AG09309 (cell line): ENCODE measurements around the gene PPP1R14D.

Source experiments
- DNase-seq: peaks from one replicate; pipeline ENCODE4 v3.0.0-alpha.2; 2010; ENCODE audit warnings: low read depth
- H3K4me3 ChIP-seq: 2 replicates; pipeline ENCODE4 v1.5.1; 2011; ENCODE audit warnings: mild to moderate bottlenecking, low read depth, low read length, moderate library complexity; ENCODE audit not compliant: control insufficient read depth
- TF ChIP-seq, protein P1 (sequence below): IDR thresholded peaks from 2 replicates; pipeline ENCODE4 v1.5.1; 2011; ENCODE audit warnings: mild to moderate bottlenecking, low read depth, low read length, inconsistent platforms; ENCODE audit not compliant: insufficient read depth, control insufficient read depth; ENCODE audit errors: missing control alignments

The PPP1R14D gene

DNA sequence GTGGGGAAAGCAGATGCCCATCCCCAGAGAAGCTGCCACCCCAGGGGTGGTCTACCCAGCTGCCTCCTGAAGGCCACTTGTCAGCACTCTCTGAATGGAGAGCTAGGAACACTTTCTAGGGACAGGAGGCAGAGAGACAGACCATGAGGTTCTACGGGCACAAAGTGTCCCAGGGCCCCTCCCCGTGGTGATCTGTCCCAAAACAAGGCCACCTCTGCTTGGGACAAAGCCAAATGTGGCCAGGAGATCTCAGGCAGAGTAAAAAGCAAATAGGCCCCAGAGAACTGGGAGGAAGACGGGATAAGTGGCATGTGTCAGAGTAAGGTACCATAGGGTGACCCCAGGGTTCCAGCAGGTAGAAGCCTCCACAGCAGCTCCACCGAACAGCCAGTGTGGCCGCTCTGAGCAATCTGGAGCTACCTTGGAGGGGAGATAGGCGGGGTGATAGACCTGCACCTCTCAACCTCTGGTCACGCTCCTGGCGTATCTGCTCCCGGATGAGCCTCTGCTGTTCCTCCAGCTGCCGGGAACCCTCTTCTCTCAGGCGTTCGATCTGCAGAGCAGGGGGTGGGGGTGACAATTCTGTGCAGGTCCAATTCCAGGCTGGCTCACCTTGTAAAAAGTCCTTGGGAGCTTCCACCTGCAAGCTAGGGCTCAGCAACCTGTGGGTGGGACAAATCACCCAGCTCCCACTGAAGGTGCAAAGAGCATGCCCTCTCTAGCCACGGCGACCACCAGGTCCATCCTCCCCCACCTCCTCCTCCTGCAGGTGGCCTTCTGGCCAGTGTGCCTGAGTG, 52.6 kb downstream of the PPP1R14D start:
- DNase-seq = no peak
- H3K4me3 ChIP-seq = no peak overlapping the region
- TF ChIP-seq, protein P1, sequence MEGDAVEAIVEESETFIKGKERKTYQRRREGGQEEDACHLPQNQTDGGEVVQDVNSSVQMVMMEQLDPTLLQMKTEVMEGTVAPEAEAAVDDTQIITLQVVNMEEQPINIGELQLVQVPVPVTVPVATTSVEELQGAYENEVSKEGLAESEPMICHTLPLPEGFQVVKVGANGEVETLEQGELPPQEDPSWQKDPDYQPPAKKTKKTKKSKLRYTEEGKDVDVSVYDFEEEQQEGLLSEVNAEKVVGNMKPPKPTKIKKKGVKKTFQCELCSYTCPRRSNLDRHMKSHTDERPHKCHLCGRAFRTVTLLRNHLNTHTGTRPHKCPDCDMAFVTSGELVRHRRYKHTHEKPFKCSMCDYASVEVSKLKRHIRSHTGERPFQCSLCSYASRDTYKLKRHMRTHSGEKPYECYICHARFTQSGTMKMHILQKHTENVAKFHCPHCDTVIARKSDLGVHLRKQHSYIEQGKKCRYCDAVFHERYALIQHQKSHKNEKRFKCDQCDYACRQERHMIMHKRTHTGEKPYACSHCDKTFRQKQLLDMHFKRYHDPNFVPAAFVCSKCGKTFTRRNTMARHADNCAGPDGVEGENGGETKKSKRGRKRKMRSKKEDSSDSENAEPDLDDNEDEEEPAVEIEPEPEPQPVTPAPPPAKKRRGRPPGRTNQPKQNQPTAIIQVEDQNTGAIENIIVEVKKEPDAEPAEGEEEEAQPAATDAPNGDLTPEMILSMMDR = no peak

DNA sequence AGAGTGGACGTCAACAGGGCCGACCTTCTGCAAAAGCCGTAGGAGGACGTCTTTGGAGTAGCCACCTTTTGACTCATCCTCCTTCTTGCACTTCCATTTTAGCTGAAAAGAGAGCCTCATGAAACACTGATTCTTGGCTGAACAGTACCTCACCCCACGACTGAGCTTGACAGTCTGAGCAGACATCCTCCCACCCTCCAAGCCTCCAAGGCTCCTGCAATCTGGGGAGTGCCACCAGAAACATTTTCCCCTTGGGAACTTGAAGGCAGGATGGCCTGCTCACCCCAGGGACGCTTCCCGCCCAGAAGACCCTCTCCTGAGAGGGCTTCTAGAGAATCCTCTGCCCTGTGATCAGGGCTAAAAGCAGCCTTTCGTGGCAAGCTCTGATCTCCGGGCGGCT, 53.5 kb downstream of the PPP1R14D start:
- no peak for DNase-seq
- TF ChIP-seq, protein P1 = no peak
- H3K4me3 ChIP-seq = no peak overlapping the region

DNA sequence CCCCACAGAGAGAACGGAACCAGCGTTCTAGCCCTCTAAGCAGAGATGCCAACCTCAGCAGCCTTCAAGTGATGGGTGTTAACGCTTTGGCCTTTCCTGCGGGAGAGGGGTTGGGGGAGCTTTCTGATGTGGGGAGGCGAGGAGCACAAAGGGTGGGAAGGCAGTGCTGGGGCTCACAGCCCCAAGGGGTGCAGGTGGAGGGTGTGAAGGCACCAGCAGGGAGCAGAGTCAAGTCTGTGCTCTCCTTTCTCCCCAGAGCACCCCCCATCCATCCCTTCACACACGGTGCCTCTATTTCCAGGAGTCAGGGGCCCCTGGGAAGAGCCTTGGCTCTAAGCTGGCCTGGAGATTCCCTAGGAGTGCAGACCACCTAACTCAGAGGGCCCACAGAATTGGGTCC, 54.6 kb downstream of the PPP1R14D start:
- DNase-seq = no peak
- H3K4me3 ChIP-seq = no peak overlapping the region
- TF ChIP-seq, protein P1 = no peak

DNA sequence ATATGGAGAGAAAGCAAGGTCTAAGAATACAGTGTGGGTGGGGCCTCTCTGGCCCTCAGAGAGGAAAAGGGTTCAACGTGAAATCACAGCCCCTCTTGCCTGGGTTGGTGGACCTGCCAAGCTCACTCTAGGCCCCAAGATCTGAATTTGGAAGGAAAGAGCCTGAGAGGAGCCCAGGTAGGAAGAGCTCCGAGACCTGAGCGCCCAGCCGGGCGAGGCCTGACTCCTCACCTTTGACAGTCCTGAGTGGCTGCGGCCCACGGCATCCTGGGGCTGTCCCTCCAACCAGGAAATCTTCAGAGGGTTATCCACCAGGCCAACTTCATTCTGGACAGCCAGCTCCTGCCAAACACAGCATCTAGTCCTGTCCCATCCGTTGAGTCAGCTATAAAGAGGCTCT, 55.0 kb downstream of the PPP1R14D start:
- DNase-seq = no peak
- no peak overlapping the region for H3K4me3 ChIP-seq
- TF ChIP-seq, protein P1 = no peak

DNA sequence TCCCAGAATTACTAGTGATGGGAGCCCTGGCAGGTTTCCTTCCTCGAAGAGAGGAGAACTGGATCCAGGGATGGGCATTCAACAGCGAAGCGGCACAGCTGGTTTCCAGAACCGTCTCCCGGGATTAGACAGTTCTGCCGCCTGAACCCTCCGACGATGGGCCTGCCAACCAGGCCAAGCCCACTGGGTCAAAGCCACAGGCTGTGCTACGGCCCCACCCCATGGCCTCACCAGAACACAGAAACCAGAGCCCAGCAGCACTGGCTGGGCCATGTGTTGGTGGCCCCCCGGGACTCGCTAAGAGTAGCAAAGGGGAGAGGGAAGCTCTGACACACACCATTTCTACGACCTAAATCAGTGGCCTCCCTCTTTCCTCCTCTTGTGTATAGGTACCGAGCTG, 56.5 kb downstream of the PPP1R14D start:
- TF ChIP-seq, protein P1 = no peak
- DNase-seq = no peak
- no peak overlapping the region for H3K4me3 ChIP-seq

DNA sequence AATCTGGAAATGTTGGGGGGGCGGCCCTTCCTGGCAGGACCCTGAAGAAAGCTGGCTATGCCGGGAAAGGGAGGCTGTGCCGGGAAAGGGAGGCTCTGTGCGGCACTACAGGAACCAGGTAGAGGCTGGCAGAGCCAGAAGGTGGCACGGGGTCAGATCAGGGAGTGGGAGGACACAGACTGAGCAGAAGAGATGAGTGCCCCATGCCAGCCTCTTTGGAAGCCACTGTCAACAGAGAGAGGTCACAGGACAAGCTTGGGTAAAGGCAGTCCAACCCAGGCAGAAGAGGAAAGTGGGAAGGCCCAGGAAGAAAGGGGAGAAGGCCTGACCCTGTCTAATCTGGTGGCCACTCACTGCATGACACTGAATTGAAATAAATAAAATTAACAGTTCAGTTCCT, 57.3 kb downstream of the PPP1R14D start:
- H3K4me3 ChIP-seq = no peak overlapping the region
- DNase-seq = no peak
- TF ChIP-seq, protein P1 = no peak
